OCI-LY3 (cell line): ENCODE data around the gene RHOB.

Experiments used
- EZH2phosphoT487 ChIP-seq: fragments of 200-600 bp; shearing (Covaris generic); IDR thresholded peaks from 2 replicates; pipeline ENCODE4 v1.6.1; 2018; ENCODE audit warnings: antibody characterized with exemption, mixed run types, low read depth
- TF ChIP-seq, protein P1 (sequence below): fragments of 200-600, 300-600 bp; sonication (generic); IDR thresholded peaks from 2 replicates; pipeline ENCODE4 v1.5.1; 2014; ENCODE audit warnings: antibody characterized with exemption, low read length, low read depth

GRCh38 chr2:20433249-20433648, 13.6 kb upstream of the RHOB start:
- TF ChIP-seq, protein P1, sequence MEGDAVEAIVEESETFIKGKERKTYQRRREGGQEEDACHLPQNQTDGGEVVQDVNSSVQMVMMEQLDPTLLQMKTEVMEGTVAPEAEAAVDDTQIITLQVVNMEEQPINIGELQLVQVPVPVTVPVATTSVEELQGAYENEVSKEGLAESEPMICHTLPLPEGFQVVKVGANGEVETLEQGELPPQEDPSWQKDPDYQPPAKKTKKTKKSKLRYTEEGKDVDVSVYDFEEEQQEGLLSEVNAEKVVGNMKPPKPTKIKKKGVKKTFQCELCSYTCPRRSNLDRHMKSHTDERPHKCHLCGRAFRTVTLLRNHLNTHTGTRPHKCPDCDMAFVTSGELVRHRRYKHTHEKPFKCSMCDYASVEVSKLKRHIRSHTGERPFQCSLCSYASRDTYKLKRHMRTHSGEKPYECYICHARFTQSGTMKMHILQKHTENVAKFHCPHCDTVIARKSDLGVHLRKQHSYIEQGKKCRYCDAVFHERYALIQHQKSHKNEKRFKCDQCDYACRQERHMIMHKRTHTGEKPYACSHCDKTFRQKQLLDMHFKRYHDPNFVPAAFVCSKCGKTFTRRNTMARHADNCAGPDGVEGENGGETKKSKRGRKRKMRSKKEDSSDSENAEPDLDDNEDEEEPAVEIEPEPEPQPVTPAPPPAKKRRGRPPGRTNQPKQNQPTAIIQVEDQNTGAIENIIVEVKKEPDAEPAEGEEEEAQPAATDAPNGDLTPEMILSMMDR: no peak
- no peak for TF ChIP-seq EZH2phosphoT487
